B cell (primary cell): ENCODE results near the gene CAMTA1. TPM values are rescaled to one million over a fixed set of nuclear protein-coding genes. Genes with fewer than 3 reads are reported as not detected.

ENCODE experiments used
- ATAC-seq: fragments of 200-7000 bp; cut with Tn5 transposase; one replicate; pipeline ENCODE4 v1.10.0; 2021; ENCODE audit warnings: low read depth, mild to moderate bottlenecking, moderate number of reproducible peaks, moderate library complexity
- CTCF ChIA-PET: fragments of 350-600 bp; sonication (Branson Sonifier 250); formaldehyde crosslinking; loops from one replicate; lab custom pipeline; 2021; ENCODE audit warnings: antibody characterized with exemption, inconsistent platforms; lab: Charles Lee
- POLR2A ChIA-PET: fragments of 350-600 bp; sonication (Branson Sonifier 250); formaldehyde crosslinking; loops from one replicate; lab custom pipeline; 2021; ENCODE audit warnings: antibody characterized with exemption; lab: Charles Lee
- DNase-seq: peaks from one replicate; pipeline ENCODE4 v3.0.0; 2013
- H2AFZ ChIP-seq: 2 replicates; pipeline ENCODE4 v1.6.1; 2012; ENCODE audit warnings: mild to moderate bottlenecking, low read depth, low read length; ENCODE audit not compliant: insufficient read depth, poor library complexity, severe bottlenecking
- H3K27ac ChIP-seq, 2 donors: 1 replicate in 1 of 2; 2 replicates in 1 of 2; pipeline ENCODE4 v1.5.1; 2012 to 2013; ENCODE audit warnings: low read length in 2 of 2, mild to moderate bottlenecking in 2 of 2, moderate library complexity in 1 of 2
- H3K27me3 ChIP-seq, 4 experiments: fragments of 200-600 bp in 1 of 4; sonication (generic) in 1 of 4; replicated peaks in 1 of 4; 1 replicate in 2 of 4; 2 replicates in 2 of 4; pipeline versions ENCODE4 v1.6.1 to v1.7.0; 2013 to 2016; ENCODE audit warnings: low read length in 3 of 4, mild to moderate bottlenecking in 2 of 4, mixed read lengths in 1 of 4, moderate library complexity in 1 of 4; ENCODE audit not compliant: insufficient read depth in 4 of 4, control insufficient read depth in 3 of 4; ENCODE audit errors: control extremely low read depth in 1 of 4
- H3K36me3 ChIP-seq, 2 experiments: replicated peaks in 1 of 2; 1 replicate in 1 of 2; 2 replicates in 1 of 2; pipeline versions ENCODE4 v1.6.1 to v1.7.1; 2013; ENCODE audit warnings: low read length in 1 of 2; ENCODE audit not compliant: insufficient read depth in 2 of 2, control insufficient read depth in 1 of 2; ENCODE audit errors: control extremely low read depth in 1 of 2, extremely low read depth in 1 of 2
- H3K4me1 ChIP-seq, 2 donors: fragments of 200-600 bp in 1 of 2; sonication (generic) in 1 of 2; 1 replicate in 1 of 2; 2 replicates in 1 of 2; pipeline versions ENCODE4 v1.5.1 to v1.6.1; 2013 to 2017; ENCODE audit warnings: low read length in 2 of 2; ENCODE audit not compliant: control insufficient read depth in 2 of 2, insufficient read depth in 2 of 2
- H3K4me2 ChIP-seq: replicated peaks from 2 replicates; pipeline ENCODE3; 2012; ENCODE audit warnings: mild to moderate bottlenecking, low read depth, low read length; ENCODE audit not compliant: poor library complexity, severe bottlenecking
- H3K4me3 ChIP-seq, 5 experiments: fragments of 200-600 bp in 1 of 5; sonication (generic) in 1 of 5; 1 replicate in 3 of 5; 2 replicates in 2 of 5; pipeline versions ENCODE4 v1.5.1 to v1.7.0; 2011 to 2016; ENCODE audit warnings: low read length in 4 of 5, mild to moderate bottlenecking in 4 of 5, low read depth in 2 of 5, control low read depth in 1 of 5, moderate library complexity in 1 of 5; ENCODE audit not compliant: insufficient read depth in 1 of 5; ENCODE audit errors: control extremely low read depth in 1 of 5, extremely low read depth in 1 of 5
- H3K79me2 ChIP-seq: fragments of 200-600 bp; sonication (generic); one replicate; pipeline ENCODE4 v1.6.0; 2016; ENCODE audit warnings: low read length; ENCODE audit not compliant: control insufficient read depth, insufficient read depth
- H3K9ac ChIP-seq: fragments of 200-600 bp; sonication (generic); 2 replicates; pipeline ENCODE4 v1.6.1; 2017; ENCODE audit warnings: mild to moderate bottlenecking, low read length, moderate library complexity
- H3K9me3 ChIP-seq, 3 donors: one replicate each; pipeline versions ENCODE4 v1.6.1 to v1.7.1; 2013; ENCODE audit warnings: low read length in 2 of 3; ENCODE audit not compliant: control insufficient read depth in 2 of 3, insufficient read depth in 1 of 3; ENCODE audit errors: control extremely low read depth in 1 of 3
- H4K20me1 ChIP-seq: 2 replicates; pipeline ENCODE4 v1.6.0; 2012; ENCODE audit warnings: mild to moderate bottlenecking, low read length; ENCODE audit not compliant: insufficient read depth, control insufficient read depth, poor library complexity, severe bottlenecking
- H3K27ac Mint-ChIP-seq: one replicate; pipeline ENCODE4 v1.8.0; 2021; ENCODE audit warnings: mixed read lengths
- H3K27me3 Mint-ChIP-seq: one replicate; pipeline ENCODE4 v1.8.0; 2021; ENCODE audit warnings: mixed read lengths
- H3K4me1 Mint-ChIP-seq: one replicate; pipeline ENCODE4 v1.8.0; 2021; ENCODE audit warnings: mixed read lengths
- H3K4me3 Mint-ChIP-seq: one replicate; pipeline ENCODE4 v1.8.0; 2021; ENCODE audit warnings: mixed read lengths
- H3K9me3 Mint-ChIP-seq: one replicate; pipeline ENCODE4 v1.8.0; 2022; ENCODE audit warnings: mixed read lengths; ENCODE audit not compliant: insufficient read depth
- EZH2 ChIP-seq: IDR thresholded peaks from 2 replicates; pipeline ENCODE4 v1.6.1; 2012; ENCODE audit warnings: borderline replicate concordance, low read depth, mild to moderate bottlenecking, moderate library complexity, low read length; ENCODE audit not compliant: insufficient read depth, poor library complexity, severe bottlenecking
- WGBS: methylation state at CpG from one replicate; pipeline ENCODE4 v1.1.5; 2013; ENCODE audit warnings: missing lambda C conversion rate; ENCODE audit not compliant: insufficient coverage; 5-methylcytosine and 5-hydroxymethylcytosine counted together
- intact Hi-C: fragments of 100-400 bp; cut with micrococcal nuclease; formaldehyde crosslinking; loops from one replicate; pipeline ENCODE4 v1.10.0; 2022
- polyA plus RNA-seq: library from polyadenylated mRNA; depleted of rRNA; stranded (reverse); fragments of >200 nt; gene quantifications from 2 replicates; pipeline ENCODE4 v1.2.3, GENCODE V29; 2012
- total RNA-seq, 2 donors: library from RNA; stranded (reverse); fragments of 120-200 nt in 1 of 2; gene quantifications; 1 replicate in 1 of 2; 2 replicates in 1 of 2; pipeline versions ENCODE4 v1.2.3 to v1.2.4, GENCODE V29; 2013 to 2022
- TF ChIP-seq, protein P1 (sequence below): fragments of 200-600 bp; IDR thresholded peaks from one replicate; pipeline ENCODE4 v1.8.0; 2022; ENCODE audit warnings: antibody characterized with exemption, mild to moderate bottlenecking

Gene CAMTA1
- total and polyA plus RNA-seq, 2 donors (not counting 1 experiment from before 2014, with no cell fraction given): 42.2 to 45.7 TPM

DNA sequence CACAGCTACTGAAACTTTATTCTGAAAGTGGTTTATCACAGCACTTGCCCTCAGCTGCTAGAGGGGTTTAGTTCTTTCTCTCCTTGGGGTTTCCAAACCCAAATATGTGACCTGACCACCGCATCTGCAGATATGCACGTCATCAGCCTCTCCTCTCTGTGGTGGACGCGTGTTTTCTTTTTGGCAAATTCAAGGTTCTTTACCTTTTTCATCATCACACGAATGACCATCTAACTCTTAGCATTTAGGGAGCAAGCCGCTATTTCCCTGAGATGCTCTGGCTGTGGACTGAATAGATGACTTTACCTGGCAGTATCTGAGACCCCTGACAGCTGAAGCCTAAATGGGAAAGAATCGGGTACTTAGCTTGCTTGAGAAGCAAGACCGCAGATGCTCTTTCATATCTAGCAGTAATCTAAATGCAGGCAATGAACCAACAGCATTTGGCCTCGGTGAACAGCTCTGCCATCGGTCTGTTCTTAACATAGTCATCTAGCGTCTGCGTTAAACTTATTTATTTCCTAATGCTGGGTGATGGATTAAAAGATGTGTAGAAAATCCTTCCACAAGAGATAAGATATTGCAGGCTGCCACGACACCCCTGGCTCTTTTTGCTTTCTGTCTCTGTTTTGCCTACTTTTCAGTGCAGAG is 463.4 kb downstream of the CAMTA1 start:
- TF ChIP-seq, protein P1, sequence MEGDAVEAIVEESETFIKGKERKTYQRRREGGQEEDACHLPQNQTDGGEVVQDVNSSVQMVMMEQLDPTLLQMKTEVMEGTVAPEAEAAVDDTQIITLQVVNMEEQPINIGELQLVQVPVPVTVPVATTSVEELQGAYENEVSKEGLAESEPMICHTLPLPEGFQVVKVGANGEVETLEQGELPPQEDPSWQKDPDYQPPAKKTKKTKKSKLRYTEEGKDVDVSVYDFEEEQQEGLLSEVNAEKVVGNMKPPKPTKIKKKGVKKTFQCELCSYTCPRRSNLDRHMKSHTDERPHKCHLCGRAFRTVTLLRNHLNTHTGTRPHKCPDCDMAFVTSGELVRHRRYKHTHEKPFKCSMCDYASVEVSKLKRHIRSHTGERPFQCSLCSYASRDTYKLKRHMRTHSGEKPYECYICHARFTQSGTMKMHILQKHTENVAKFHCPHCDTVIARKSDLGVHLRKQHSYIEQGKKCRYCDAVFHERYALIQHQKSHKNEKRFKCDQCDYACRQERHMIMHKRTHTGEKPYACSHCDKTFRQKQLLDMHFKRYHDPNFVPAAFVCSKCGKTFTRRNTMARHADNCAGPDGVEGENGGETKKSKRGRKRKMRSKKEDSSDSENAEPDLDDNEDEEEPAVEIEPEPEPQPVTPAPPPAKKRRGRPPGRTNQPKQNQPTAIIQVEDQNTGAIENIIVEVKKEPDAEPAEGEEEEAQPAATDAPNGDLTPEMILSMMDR: no peak
- TF ChIP-seq EZH2: no peak
- no peaks in the 10 kb centered on the region for H3K79me2 ChIP-seq
- peaks cover 0 to 4% (median 0%) of the 10 kb centered on the region in 3 donors for H3K9me3 ChIP-seq
- H3K4me3 ChIP-seq: no peak overlapping the region
- POLR2A ChIA-PET: no interaction called here
- DNase-seq (no peak), ATAC-seq (no peak)
- no peaks in the 10 kb centered on the region for H3K36me3 ChIP-seq
- no peaks in the 10 kb centered on the region for H3K4me1 ChIP-seq
- H3K9ac ChIP-seq: no peak overlapping the region
- Mint-ChIP-seq H3K9me3 (no peaks in the 10 kb centered on the region), H3K27ac (no peak overlapping the region), H3K27me3 (peaks cover 26% of the 10 kb centered on the region), H3K4me1 (no peaks in the 10 kb centered on the region), H3K4me3 (no peak overlapping the region)
- no peak overlapping the region for H3K27ac ChIP-seq
- no peaks in the 10 kb centered on the region for H4K20me1 ChIP-seq
- 98% methylated on average over 7 of the region's 13 CpGs for WGBS
- CTCF ChIA-PET: no interaction called here
- intact Hi-C loops: no loop called here
- no peak overlapping the region for H3K4me2 ChIP-seq
- H3K27me3 ChIP-seq: peaks cover 0 to 4% (median 0%) of the 10 kb centered on the region in 4 experiments
- no peak overlapping the region for H2AFZ ChIP-seq

DNA sequence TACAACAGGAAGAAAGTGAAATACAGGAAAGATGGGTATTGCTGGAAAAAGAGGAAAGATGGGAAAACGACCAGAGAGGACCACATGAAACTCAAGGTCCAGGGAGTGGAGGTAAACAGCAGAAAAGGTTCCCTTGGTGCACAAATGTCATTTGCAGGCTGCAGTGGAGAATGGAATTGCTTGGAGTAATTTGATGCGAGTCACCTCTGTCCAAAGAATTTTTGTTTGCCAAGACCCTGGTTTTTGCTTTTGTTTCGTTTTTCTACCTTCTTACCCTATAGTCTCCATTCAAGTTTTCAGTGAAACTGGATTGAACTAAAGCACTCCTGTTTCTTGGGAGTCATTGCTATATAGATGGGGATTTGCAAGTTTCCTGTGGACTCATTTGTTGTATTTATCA is 464.3 kb downstream of the CAMTA1 start:
- CTCF ChIA-PET: no interaction called here
- DNase-seq: no peak
- no peak overlapping the region for H3K27ac Mint-ChIP-seq

More for the DNA sequence above, 464.3 kb downstream of the CAMTA1 start:
- Histone ChIP-seq H3K4me2 (no peak overlapping the region), H2AFZ (no peak overlapping the region), H3K4me3 (no peak overlapping the region), H3K36me3 (no peaks in the 10 kb centered on the region), H3K27me3 (peaks cover 0 to 4% (median 0%) of the 10 kb centered on the region in 4 experiments), H4K20me1 (no peaks in the 10 kb centered on the region), H3K9me3 (peaks cover 0 to 4% (median 0%) of the 10 kb centered on the region in 3 donors), H3K4me1 (no peaks in the 10 kb centered on the region), H3K27ac (no peak overlapping the region), H3K9ac (no peak overlapping the region), H3K79me2 (no peaks in the 10 kb centered on the region)
- Mint-ChIP-seq H3K27me3 (peaks cover 28% of the 10 kb centered on the region), H3K9me3 (no peaks in the 10 kb centered on the region), H3K4me1 (no peaks in the 10 kb centered on the region), H3K4me3 (no peak overlapping the region)
- ATAC-seq: no peak
- intact Hi-C loops: no loop called here
- TF ChIP-seq, protein P1: no peak
- no peak for TF ChIP-seq EZH2
- POLR2A ChIA-PET: no interaction called here
- 100% methylated on average over 1 of the region's 3 CpGs for WGBS
